Right renal pelvis (tissue), 4 donors: ENCODE measurements around the gene RUNX3. TPM values are rescaled to one million over a fixed set of nuclear protein-coding genes. Genes with fewer than 3 reads are reported as not detected.

Experiments used
- DNase-seq, 4 donors: peaks; one replicate each; pipeline ENCODE4 v3.0.0-alpha.2; 2013; ENCODE audit warnings: low read depth in 4 of 4, low spot score in 3 of 4, missing footprints in 1 of 4
- polyA plus RNA-seq, 4 donors: library from polyadenylated mRNA; unstranded; fragments of 120-200 nt; gene quantifications; one replicate each; pipeline ENCODE4 v1.2.1, GENCODE V29; 2013; ENCODE audit not compliant: insufficient read length in 4 of 4

Gene RUNX3
- polyA plus RNA-seq, 4 donors = 0.39 to 0.52 (median 0.49) TPM

DNA sequence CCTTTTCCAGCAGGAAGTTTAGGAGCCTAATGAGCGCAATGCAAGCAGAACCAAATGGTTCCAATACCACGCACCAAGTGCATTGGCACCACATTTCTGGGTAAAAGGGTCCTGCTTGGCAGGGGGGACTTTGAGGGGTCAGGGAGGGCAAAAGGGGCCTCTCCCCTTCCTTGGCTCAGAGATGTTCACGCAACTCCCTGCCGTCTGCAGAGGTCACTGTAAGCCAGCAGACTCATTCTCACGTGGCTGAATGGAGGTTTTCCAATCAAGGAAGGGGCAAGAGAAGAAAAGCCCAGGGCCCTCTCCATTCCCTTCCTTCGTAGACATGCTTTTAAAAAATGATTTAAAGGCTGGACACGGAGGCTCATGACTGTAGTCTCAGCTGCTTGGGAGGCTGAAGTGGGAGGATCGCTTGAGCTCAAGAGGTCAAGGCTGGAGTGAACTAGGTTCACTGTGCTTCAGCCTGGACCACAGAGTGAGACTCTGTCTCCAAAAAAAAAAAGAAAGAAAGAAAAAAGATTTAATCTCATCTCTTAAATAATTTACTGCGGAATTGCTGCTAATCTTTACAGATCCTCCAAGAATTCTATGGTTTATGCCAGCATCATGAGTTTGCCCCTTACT lies 80.3 kb downstream of the RUNX3 start:
- no peak for DNase-seq

Other genes starting within 250 kb of the RUNX3 start
- gene CLIC4, start 184.8 kb downstream of the RUNX3 start, polyA plus RNA-seq = 100 to 1,000 TPM; 183 to 230 (median 222) TPM